Thyroid gland (tissue), 4 donors: ENCODE data around the gene RAB43. TPM values are rescaled to one million over a fixed set of nuclear protein-coding genes. Genes with fewer than 3 reads are reported as not detected.
"Not testable (repeated sequence)": the region's sequence is repeated elsewhere in the genome, so short reads cannot be mapped to it uniquely, and the experiment has no call there.

Experiments used
- DNase-seq, 2 donors: peaks; one replicate each; pipeline ENCODE4 v3.0.0-alpha.2; 2019
- H3K27ac ChIP-seq, 3 donors: fragments of 200-600 bp; sonication (generic); 1 replicate in 2 of 3; 2 replicates in 1 of 3; pipeline ENCODE4 v1.5.1; 2016 to 2019; ENCODE audit warnings: mild to moderate bottlenecking in 1 of 3, moderate library complexity in 1 of 3
- H3K27me3 ChIP-seq: fragments of 200-600 bp; sonication (generic); one replicate; pipeline ENCODE4 v1.5.1; 2019
- H3K36me3 ChIP-seq, 2 donors: fragments of 200-600 bp; sonication (generic); one replicate each; pipeline ENCODE4 v1.5.1; 2016 to 2019
- H3K4me1 ChIP-seq, 2 donors: fragments of 200-600 bp; sonication (generic); one replicate each; pipeline ENCODE4 v1.5.1; 2017 to 2019
- H3K4me3 ChIP-seq, 3 donors: fragments of 200-600 bp; sonication (generic); replicated peaks in 1 of 3; 1 replicate in 2 of 3; 2 replicates in 1 of 3; pipeline ENCODE4 v1.5.1; 2016; ENCODE audit warnings: mild to moderate bottlenecking in 1 of 3
- H3K9me3 ChIP-seq: fragments of 200-600 bp; sonication (generic); one replicate; pipeline ENCODE4 v1.5.1; 2017
- POLR2A ChIP-seq, 2 donors: fragments of 450-650 bp; IDR thresholded peaks; one replicate each; pipeline ENCODE4 v1.6.1; 2017; ENCODE audit warnings: antibody characterized with exemption in 2 of 2, mild to moderate bottlenecking in 2 of 2, moderate library complexity in 1 of 2
- WGBS, 2 donors: methylation state at CpG; one replicate each; pipeline ENCODE4 v1.1.5; 2017; 5-methylcytosine and 5-hydroxymethylcytosine counted together
- intact Hi-C: fragments of 100-400 bp; cut with DNase I; formaldehyde crosslinking; loops from one replicate; pipeline ENCODE4 v1.15.1; 2023
- total RNA-seq, 4 donors: library from RNA; depleted of rRNA; stranded (reverse); fragments of >200 nt; gene quantifications; one replicate each; pipeline ENCODE4 v1.2.3, GENCODE V29; 2016
- TF ChIP-seq, protein P1 (sequence below), 6 experiments: fragments of 200-600 bp in 3 of 6; fragments of 450-650 bp in 3 of 6; sonication (generic) in 3 of 6; IDR thresholded peaks; one replicate each; pipeline ENCODE4 v1.5.1; 2016 to 2019; ENCODE audit warnings: antibody characterized with exemption in 6 of 6, mild to moderate bottlenecking in 2 of 6, inconsistent platforms in 1 of 6, moderate library complexity in 1 of 6

Gene RAB43
- total RNA-seq, 4 donors from 2014 or later, result 22.8 to 34.4 (median 26.1) TPM

DNA sequence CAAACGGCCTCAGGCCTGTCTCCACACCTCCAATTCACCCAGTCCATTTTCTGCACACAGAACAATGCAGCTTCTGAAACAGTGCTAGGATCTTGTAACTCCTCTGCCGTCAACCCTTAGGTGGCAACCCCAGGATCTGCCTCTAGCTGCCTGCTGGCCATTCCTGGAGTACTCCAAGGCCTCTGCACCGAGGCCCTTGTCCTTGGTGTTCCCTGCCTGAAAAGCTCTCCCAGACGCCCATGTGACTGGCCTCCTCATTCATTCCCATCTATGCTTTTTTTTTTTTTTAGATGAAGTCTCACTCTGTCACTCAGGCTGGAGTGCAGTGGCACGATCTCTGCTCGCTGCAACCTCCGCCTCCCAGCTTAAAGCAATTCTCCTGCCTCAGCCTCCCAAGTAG lies 18.3 kb downstream of the RAB43 start:
- peaks cover 14 to 46% of the 10 kb centered on the region in 2 donors for H3K4me1 ChIP-seq

DNA sequence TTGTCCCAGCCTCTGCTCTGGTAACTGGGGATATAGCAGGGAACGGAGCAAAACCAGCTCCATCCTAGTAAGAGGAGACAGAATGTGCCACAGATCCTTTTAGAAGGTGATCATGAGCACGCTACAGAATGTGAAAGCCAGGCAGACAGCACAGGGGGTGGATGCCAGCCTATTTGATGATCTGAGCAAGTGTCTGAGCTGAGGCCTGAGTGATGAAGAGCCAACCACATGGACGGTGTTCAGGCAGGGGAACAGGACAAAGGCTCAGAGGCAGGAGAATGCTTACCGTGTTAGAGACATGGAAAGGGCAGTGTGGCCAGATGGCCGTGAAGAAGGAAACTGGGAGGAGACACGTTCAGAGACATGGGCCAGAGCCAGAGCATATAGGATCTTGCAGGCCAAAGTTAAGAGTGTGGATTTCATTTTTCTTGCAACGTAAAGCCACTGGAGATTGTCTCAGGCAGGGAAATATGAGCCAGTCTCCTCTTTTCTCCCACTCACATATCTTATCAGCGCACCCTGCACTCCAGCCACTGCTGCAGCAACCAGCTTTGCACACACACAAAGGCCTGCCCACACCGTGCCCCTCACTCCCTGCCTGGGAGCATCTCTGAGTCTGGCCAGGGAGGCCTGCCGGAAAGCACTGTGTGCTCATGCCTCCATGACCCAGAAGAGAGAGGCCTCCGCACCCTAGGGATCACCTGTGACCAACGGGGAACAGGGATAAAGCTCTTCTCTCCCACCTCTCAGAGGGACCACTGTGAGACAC lies 20.1 kb downstream of the RAB43 start:
- WGBS, 2 donors, result 80 to 85% methylated on average over 10 to 12 of the region's 12 CpGs
- H3K9me3 ChIP-seq, result no peaks in the 10 kb centered on the region

More for the DNA sequence above, 18.3 kb downstream of the RAB43 start:
- Histone ChIP-seq H3K27ac (peak overlapping the region in 1 of 3 donors; percentile 38), H3K27me3 (no peaks in the 10 kb centered on the region), H3K9me3 (no peaks in the 10 kb centered on the region), H3K4me3 (no peak overlapping the region), H3K36me3 (no peaks in the 10 kb centered on the region)
- 83 to 86% methylated on average over 7 of the region's 7 CpGs for WGBS, 2 donors
- DNase-seq, result no peak
- TF ChIP-seq POLR2A (IDR thresholded peaks at IDR 0.05), result no peak
- TF ChIP-seq, protein P1, sequence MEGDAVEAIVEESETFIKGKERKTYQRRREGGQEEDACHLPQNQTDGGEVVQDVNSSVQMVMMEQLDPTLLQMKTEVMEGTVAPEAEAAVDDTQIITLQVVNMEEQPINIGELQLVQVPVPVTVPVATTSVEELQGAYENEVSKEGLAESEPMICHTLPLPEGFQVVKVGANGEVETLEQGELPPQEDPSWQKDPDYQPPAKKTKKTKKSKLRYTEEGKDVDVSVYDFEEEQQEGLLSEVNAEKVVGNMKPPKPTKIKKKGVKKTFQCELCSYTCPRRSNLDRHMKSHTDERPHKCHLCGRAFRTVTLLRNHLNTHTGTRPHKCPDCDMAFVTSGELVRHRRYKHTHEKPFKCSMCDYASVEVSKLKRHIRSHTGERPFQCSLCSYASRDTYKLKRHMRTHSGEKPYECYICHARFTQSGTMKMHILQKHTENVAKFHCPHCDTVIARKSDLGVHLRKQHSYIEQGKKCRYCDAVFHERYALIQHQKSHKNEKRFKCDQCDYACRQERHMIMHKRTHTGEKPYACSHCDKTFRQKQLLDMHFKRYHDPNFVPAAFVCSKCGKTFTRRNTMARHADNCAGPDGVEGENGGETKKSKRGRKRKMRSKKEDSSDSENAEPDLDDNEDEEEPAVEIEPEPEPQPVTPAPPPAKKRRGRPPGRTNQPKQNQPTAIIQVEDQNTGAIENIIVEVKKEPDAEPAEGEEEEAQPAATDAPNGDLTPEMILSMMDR (IDR thresholded peaks at IDR 0.05), result no peak
- intact Hi-C loops, result no loop called here

DNA sequence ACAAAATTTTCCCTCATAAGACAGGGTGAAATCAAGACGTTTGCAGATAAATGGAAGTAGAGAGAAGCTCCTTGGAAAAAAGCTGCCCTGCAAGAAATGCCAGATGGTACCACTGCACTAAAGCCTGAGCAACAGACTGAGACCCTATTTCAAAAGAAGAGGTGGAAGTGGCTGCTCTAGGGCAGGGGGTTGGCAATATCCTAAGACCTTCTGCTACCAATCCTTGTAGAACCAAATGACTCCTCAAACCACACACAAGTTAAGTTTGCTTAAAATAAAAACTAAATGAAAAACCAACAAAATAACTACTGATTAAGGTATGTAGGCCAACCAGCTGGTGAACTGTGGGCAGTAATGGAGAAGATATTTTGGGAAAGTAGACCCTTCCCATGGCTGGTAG lies 21.3 kb downstream of the RAB43 start:
- no peak for DNase-seq
- H3K4me3 ChIP-seq, result no peak overlapping the region
- TF ChIP-seq POLR2A (IDR thresholded peaks at IDR 0.05), result no peak
- TF ChIP-seq, protein P1 (IDR thresholded peaks at IDR 0.05), result no peak
- peaks cover 10 to 16% of the 10 kb centered on the region in 2 donors for H3K4me1 ChIP-seq
- no peaks in the 10 kb centered on the region for H3K27me3 ChIP-seq
- intact Hi-C loops, result no loop called here
- no peak overlapping the region for H3K27ac ChIP-seq
- no peaks in the 10 kb centered on the region for H3K36me3 ChIP-seq
- WGBS, 2 donors, result 46 to 56% methylated on average over 1 of the region's 1 CpG
- no peaks in the 10 kb centered on the region for H3K9me3 ChIP-seq

More for the DNA sequence above, 20.1 kb downstream of the RAB43 start:
- TF ChIP-seq, protein P1 (IDR thresholded peaks at IDR 0.05), result no peak
- TF ChIP-seq POLR2A (IDR thresholded peaks at IDR 0.05), result no peak
- H3K27me3 ChIP-seq, result no peaks in the 10 kb centered on the region
- H3K36me3 ChIP-seq, result no peaks in the 10 kb centered on the region
- intact Hi-C loops, result no loop called here
- H3K4me3 ChIP-seq, result no peak overlapping the region
- H3K4me1 ChIP-seq, result peaks cover 14 to 28% of the 10 kb centered on the region in 2 donors
- no peak overlapping the region for H3K27ac ChIP-seq
- no peak for DNase-seq

GRCh38 chr3:129095285-129095684 lies 26.3 kb downstream of the RAB43 start:
- no peaks in the 10 kb centered on the region for H3K4me1 ChIP-seq
- DNase-seq, result no peak
- no peak overlapping the region for H3K4me3 ChIP-seq
- no peaks in the 10 kb centered on the region for H3K27me3 ChIP-seq
- no peaks in the 10 kb centered on the region for H3K9me3 ChIP-seq
- 95% methylated on average over 9 to 10 of the region's 10 CpGs for WGBS, 2 donors
- TF ChIP-seq, protein P1 (IDR thresholded peaks at IDR 0.05), result no peak
- TF ChIP-seq POLR2A (IDR thresholded peaks at IDR 0.05), result no peak
- intact Hi-C loops, result no loop called here
- no peak overlapping the region for H3K27ac ChIP-seq
- H3K36me3 ChIP-seq, result peaks cover 18 to 20% of the 10 kb centered on the region in 2 donors

DNA sequence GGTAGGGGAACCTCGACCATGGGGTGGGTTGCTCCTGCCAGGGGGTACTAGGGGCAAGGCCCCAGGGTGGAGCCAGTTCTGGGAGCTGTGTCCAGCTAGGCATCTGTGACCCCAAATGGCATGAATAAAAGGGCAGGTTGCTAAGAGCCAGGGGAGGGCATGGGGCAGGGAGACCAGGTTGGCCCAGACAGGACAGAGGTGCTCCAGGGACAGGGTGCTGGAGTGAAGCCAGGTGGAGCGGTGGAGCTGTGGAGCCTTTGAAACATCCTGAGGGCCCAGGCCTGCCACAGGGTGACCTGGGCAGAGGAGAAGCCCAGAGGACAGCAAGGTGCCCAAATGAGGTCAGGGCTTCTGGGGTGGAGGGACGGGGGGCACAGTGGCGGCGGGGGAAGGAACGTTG lies 33.3 kb downstream of the RAB43 start:
- intact Hi-C loops, result not testable (repeated sequence)

GRCh38 chr3:129087904-129088303 lies 33.7 kb downstream of the RAB43 start:
- H3K4me1 ChIP-seq, H3K9me3 ChIP-seq, H3K27me3 ChIP-seq, H3K27ac ChIP-seq, H3K36me3 ChIP-seq, H3K4me3 ChIP-seq, intact Hi-C loops: not testable (repeated sequence)
- no CpG with 5 or more reads among the region's 9 CpGs for WGBS, 2 donors
- DNase-seq, result peak; percentile 24 to 26

More for the DNA sequence above, 33.3 kb downstream of the RAB43 start:
- H3K27me3 ChIP-seq, DNase-seq, H3K4me1 ChIP-seq, H3K4me3 ChIP-seq, H3K27ac ChIP-seq, H3K9me3 ChIP-seq: not testable (repeated sequence)
- no CpG with 5 or more reads among the region's 6 CpGs for WGBS, 2 donors
- H3K36me3 ChIP-seq, result peaks cover 9 to 11% of the 10 kb centered on the region in 2 donors
